Measurements from ENCODE around the gene RERE.

DNA sequence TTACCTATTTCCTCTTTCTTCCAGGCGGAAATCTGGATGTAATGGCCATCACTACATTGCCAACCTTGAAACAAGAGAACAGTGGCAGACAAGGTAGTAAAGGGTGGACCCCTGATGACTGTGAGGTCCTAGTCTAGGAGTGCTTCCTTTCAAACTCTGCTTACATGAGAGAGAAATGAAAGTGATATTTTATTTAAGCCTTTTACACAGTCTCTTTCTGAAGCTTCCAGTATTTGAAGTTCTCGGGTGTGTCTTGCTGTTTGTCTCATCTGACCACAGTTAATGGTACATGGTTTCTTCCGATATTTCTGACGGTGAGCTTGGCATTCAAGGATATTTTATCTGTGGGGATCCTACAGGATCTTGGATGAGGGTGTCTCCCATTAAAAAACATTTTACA lies 284.3 kb downstream of the RERE start:
- TF ChIP-seq, protein P1, sequence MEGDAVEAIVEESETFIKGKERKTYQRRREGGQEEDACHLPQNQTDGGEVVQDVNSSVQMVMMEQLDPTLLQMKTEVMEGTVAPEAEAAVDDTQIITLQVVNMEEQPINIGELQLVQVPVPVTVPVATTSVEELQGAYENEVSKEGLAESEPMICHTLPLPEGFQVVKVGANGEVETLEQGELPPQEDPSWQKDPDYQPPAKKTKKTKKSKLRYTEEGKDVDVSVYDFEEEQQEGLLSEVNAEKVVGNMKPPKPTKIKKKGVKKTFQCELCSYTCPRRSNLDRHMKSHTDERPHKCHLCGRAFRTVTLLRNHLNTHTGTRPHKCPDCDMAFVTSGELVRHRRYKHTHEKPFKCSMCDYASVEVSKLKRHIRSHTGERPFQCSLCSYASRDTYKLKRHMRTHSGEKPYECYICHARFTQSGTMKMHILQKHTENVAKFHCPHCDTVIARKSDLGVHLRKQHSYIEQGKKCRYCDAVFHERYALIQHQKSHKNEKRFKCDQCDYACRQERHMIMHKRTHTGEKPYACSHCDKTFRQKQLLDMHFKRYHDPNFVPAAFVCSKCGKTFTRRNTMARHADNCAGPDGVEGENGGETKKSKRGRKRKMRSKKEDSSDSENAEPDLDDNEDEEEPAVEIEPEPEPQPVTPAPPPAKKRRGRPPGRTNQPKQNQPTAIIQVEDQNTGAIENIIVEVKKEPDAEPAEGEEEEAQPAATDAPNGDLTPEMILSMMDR (IDR thresholded peaks at IDR 0.05; ENCODE audit: insufficient read depth, low read length, poor library complexity, severe bottlenecking) = no peak
- no peak for TF ChIP-seq EZH2phosphoT487 (conservative IDR thresholded peaks at IDR 0.05; ENCODE audit: low read length)

Measured in SU-DHL-6 (cell line).